Esophagus muscularis mucosa (tissue), 4 donors: Measurements from ENCODE around the gene TMEM260.

ENCODE experiments used
- CTCF ChIP-seq, 3 experiments: fragments of 200-600 bp in 2 of 3; fragments of 450-650 bp in 1 of 3; sonication (generic) in 2 of 3; IDR thresholded peaks; one replicate each; pipeline ENCODE4 v1.5.1; 2017 to 2019; ENCODE audit warnings: antibody characterized with exemption in 3 of 3, mild to moderate bottlenecking in 2 of 3, moderate library complexity in 1 of 3
- EP300 ChIP-seq: sonication (generic); formaldehyde crosslinking; IDR thresholded peaks from one replicate; pipeline ENCODE4 v1.6.1; 2017; ENCODE audit warnings: antibody characterized with exemption
- POLR2A ChIP-seq: fragments of 450-650 bp; IDR thresholded peaks from one replicate; pipeline ENCODE4 v1.6.1; 2017; ENCODE audit warnings: antibody characterized with exemption, moderate library complexity, mild to moderate bottlenecking, low read depth
- POLR2AphosphoS5 ChIP-seq, 2 donors: sonication (generic); formaldehyde crosslinking; IDR thresholded peaks; one replicate each; pipeline ENCODE4 v1.6.1; 2017; ENCODE audit warnings: antibody characterized with exemption in 2 of 2

GRCh38 chr14:56666294-56666693, 86.7 kb downstream of the TMEM260 start:
- no peak for TF ChIP-seq CTCF (IDR thresholded peaks at IDR 0.05)
- no peak for TF ChIP-seq POLR2A
- no peak for TF ChIP-seq POLR2AphosphoS5 (IDR thresholded peaks at IDR 0.05)
- TF ChIP-seq EP300, result no peak
